HG03108 (cell line): ENCODE results near the gene GALNT2.

Source experiments
- ATAC-seq: cut with Tn5 transposase; IDR thresholded peaks from one replicate; pipeline ENCODE4 v1.9.1; 2021; ENCODE audit warnings: moderate library complexity; ENCODE audit not compliant: unreplicated experiment

GALNT2 gene

DNA sequence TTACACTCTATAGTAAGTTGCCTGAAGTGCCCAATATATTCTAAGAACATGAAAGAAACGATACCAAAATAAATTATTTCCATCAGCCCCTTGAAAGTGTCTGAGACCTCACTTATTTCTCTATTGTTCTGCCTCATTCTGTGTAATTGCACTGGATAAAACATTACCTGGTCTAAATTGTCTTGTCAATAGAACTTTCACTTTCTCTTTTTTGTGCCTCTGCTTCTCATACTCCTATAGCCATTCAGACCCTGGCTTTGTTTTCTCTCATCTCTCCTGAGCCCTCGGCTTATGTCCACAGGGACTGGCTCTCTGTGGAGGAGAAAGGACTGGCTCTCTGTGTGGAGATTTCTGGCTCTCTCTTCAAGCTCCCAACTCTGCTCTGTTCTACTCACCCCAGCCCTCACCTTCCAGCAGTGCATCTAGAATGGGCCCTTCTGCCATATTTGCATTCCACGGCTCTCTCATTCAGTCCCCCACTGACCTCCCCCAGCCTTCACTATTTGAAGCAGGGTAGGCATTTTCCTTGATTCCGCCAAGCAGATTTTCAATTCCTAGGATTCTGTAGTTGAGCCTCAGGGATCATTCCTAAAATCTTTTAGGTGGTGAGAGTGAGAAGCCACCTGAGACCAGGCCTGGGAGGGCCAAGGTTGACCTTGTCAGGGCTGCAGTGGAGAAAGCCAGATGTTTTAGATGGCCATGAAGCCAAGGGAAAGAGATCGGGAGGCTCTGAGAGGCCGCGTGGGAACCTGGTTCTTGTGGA is 15.9 kb upstream of the GALNT2 start:
- no peak for ATAC-seq

DNA sequence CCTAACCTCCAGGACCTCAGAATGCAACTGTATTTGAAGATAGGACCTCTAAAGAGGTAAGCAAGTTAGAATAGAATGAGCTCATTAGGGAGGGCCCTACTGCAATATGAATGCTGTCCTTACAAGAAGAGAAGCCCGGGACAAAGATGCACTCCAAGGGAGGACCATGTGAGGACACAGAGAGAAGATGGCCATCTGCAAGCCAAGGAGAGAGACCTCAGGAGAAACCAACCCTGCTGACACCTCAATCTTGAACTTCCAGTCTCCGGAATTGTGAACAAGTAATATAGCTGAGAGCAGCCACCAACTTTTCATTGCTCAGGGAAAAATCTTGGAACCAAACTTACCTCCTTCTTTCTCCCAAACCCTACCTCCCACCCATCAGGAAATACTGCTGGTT is 15.0 kb upstream of the GALNT2 start:
- ATAC-seq = no peak

DNA sequence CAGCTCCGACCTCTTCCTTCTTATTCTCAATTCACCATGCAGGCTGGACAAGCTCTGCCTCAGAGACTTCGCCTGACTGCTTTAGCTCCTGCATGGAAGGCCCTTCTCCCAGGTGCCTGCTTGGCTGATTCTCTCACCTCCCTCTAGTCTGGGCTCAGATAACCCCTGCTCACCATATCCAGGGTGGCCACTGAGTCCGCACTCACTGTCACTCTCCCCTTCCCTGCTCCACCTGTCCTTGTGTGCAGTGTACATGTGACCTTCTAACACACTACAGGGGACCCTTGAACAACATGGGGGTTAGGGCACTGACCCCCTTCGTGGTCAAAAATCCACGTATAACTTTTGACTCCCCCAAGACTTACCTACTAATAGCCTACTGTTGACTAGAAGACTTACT is 14.4 kb upstream of the GALNT2 start:
- no peak for ATAC-seq

DNA sequence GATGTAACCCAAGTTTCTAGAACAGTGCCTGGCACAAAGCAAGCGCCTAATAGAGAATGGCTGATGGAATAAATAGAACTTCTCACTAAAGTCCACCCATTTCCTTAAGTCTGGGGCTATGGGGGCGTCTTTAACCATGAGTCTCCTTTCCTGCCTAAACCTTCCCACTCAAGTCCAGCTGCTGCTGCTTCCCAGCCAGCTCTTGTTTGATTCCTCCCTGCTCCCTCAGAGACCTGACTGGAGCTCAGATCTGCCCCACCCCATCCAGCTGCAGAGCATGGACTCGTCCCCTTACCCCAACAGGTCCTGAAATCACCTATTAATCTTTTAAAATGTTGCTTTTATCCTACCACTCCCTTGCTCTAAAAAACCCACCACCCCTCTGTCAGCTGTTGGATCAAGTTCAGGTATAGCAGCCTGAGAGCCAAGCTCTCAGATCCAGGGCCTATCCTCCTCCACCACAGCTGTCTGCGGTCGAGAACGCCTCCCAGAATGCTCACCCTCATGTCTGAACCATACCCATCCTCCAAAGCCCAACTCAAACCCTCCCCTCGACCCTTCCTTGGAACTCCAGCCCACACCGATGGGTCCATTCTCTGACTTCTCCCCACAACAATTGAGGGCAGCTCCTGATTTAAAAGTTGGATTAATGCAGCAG is 12.8 kb upstream of the GALNT2 start:
- ATAC-seq = no peak

DNA sequence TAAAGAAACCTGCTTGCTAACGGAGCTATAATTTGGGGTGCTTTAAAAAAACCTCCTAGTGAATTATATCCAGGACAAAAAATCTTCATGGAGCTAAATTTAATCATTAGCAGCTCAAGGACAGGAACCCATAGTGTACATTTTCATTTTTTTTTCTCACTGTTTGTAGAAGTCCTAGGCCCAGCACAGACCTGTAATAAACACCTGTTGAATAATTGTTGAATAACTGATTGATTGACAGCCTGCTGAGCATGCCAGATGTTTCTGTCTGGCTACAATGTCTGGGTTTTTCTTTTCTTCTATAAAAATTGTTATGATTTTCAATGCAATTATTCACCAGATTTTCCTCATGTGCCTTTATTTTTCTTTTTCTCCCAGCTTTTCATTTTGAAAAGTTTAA is 10.9 kb upstream of the GALNT2 start:
- ATAC-seq = no peak

DNA sequence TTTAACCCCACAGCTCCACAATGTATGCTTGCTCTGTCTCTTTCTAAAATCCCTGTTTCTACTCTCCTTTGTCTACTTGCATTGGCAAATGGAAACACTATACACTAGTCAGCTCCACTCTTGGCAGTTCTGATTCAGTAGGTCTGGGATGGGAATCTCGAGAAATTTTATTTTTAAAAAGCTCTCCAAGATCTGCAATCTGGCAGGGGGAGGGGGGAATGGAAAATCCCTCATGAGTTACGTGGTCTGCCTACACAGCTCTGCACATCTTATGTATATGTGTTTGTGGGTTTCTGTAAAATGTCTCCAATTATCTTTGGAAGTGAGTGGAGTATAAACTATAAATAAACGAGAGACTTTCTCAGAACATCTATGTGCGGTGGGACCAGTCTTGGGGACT is 9.9 kb upstream of the GALNT2 start:
- ATAC-seq = no peak

DNA sequence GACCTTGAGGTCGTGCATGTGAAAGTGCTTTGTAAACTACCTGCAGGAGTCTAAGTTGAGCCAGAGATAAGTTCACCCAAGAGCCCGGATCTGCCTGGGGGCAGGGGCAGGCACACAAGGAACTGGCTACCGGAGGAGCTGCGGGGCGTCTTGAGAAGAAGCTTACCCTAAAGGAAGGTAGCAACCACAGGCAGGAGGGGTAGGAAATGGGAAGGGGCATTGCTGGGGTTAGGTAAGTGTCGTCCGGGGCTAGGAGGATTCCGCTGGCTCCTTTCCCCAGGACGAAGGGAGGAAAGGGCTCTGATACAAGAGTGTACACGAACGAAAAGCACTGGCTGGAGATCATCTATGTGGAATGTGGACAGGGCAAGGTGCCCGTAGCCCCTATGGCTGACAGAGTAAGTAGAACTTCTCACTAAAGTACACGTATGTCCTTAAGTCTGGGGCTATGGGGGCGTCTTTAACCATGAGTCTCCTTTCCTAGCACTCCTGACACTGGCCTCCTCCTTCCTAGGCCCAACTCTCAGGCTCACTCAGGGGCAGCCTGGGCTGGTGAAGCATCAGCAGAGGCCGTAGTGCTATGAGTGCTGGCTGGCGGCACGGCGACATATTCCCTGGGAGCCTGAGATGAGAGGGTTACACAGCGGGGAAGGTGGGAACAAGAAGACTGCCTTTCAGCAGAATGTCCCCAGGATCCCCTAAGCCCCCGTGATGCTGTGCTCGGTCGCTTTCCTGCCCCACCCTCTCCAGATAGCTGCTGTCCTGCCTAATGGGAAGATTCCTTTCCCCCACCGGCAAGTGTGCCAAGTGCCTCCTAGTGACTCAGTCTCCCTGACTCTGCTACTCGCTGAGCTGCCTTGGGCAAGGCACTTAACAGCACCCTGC is 9.1 kb upstream of the GALNT2 start:
- no peak for ATAC-seq

DNA sequence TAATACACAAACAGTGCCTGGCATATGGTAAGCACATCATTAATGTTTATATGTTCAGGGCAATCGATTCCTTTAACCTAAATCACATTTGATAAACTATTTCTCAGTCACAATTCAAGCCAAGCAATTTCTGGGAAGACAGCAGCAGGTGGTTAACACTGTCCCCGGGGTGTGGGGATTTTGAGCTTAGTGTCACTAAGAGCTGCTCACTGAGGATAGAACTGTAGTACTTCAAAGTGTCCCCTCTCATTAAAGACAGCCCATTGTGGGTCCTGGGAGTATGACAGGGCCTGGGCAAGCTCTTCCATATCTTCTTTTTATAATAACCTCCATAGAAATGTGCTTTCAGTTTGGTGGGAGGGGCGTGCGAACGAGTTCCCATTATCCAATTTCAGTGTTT is 8.4 kb upstream of the GALNT2 start:
- no peak for ATAC-seq

DNA sequence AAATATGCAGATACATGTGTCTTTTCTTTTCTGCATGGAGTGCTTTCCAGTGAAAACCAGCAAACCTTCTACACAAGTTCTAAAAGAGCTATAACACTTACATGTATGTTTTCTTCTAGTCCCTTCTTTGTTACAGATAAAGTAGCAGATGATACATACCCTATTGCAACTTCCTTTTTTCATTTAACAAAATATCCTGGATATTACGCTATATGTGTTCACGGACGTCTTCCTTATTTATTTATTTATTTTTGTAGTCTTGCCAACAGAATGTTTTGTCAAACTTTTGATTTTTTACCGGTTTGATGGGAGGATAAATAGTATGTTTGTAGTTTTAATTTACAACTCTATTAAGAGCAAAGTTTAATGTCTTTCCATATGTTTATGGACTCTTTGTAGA is 5.2 kb upstream of the GALNT2 start:
- ATAC-seq = no peak

DNA sequence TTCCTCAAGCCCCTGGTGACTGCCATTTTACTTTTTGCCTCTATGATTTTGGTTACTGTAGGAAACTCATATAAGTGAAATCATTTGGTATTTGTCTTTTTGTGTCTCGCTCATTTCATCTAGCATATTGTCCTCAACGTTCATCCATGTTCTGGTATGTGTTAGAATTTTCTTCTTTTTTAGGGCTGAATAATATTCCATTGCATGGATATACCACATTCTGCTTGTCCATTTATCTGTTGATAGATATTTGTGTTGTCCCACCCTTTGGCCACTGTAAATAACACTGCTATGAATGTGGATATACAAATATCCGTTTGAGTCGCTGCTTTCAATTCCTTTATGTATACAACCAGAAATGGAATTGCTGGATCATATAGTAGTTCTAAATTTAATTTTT is 4.5 kb upstream of the GALNT2 start:
- no peak for ATAC-seq

DNA sequence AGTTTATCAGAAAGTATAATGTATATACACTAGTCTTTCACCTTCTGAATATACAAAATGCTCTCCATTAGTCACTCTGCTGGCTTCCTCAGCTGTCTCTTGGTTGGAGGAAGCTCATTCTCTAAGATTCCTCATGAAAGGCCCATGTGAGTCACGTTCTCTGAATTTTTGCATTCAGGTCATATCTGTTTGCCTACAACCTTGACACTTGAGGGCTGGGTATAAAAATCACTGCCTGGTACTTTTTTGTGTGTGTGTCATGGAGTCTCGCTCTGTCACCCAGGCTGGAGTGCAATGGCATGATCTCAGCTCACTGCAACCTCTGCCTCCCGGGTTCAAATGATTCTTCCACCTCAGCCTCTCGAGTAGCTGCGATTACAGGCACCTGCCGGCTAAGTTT is 2.8 kb upstream of the GALNT2 start:
- no peak for ATAC-seq

DNA sequence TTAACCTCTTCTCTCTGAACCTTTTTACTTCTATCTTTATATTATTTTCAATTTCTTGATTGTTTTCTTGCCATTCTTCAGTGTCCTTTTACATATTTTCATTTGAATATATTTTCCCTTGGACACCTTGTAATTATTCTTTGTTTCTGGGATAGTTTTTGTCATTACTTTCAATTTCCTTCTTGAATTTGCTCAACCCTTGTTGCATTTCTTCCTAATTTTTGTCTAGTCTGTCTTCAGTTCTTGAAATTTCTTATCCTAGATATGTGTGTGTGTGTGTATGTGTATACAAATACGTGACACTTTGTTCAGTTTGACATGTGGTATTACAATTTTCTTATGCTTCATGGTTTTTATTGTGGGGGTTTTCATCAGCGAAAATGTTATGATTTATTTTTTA is 1.9 kb upstream of the GALNT2 start:
- no peak for ATAC-seq

DNA sequence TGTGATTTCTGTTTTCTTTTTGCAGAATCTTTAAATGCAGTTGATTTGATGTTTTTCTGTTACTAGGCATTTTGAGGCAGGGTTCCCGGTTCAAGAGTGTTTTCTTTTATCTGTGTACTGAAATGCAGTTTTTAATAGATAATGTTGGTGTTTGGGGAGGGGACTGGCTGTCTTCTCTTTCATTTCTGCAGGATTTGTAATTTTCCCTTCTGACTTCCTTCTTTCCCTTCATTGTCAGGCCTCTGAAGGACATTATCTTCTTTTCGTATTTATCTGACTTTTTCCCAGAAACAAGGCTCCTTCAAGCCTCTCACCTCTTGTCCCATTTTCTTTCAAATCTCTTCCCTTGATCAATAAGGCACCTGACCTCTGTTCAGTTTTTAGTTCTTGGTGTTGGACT is 1.5 kb upstream of the GALNT2 start:
- no peak for ATAC-seq

DNA sequence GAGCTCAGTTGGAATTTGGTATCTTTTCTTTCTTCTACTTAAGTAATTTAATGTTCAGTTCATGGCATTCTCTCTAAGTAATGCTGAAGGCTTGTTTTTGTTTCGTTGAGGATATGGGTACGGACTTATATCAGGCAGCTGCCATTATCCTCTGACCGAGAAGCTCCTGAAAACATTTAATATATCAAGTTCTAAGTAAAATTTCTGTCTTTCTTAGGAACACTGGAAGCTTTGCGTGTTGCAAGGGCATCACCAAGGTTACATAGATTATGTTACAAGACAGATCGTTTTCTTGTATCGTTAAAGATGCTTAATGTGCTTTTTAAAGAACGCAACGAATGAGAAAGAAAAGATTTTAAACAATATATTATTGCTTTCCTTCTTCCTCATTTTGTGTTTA is 1.0 kb upstream of the GALNT2 start:
- no peak for ATAC-seq

DNA sequence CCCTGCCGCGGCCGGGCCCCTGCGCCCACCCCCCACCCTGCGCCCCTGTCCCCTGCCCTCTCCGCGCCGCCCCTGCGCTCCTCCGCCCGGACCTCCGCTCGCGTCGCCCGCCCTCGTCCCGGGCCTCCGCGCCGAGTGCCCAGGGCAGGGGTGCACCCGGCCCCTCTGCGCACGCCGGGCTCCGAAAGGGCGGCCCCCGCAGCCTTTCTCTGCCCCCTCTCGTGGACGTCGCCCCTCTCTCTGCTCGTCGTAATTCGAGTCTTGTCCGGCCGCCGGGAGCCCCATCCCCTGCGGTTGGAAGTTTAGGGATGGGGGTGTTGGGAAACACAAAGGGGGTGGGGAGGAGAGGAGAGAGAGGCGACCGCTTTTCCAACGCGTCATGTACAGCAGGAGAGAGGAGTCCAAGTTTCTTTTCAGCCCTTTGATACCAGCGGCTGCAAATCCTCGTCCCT is 407 bp downstream of the GALNT2 start:
- peak; percentile 14 for ATAC-seq

DNA sequence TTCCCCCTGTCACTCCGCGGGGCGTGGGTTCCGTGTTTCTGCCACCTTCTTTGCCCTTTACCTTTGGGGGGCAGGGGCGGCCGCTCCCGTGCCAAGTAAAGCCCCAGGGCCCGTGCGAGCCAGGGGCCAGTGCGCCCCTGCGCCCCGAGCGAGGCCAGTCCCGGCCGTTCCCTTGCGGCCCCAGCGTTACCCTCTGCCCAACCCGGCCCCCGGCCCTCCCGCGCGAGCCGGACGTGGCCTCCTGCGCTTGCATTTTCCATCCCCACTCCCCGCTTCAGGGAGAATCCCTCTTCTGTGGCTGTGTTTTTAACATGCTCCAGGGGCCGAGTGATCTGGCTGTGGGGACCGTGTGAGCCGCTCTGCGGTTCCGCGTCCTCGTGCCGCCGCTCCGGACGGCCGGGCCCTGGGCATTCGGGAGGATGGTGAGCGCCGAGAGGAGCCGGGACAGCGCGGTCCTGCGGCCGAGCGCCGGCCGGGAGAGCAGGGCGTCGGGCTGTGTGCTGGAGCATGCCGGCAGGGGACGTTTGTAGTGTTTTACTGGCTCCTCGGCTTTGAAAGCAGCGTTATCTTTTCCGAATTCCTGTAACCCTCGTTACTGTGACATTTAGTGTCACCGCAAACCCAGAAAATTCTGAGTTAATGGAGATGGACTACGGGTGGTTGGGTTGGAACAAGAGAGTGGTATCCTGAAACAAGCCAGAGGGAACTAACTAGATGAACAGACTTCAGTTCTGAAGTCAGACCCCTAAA is 1.0 kb downstream of the GALNT2 start:
- no peak for ATAC-seq

DNA sequence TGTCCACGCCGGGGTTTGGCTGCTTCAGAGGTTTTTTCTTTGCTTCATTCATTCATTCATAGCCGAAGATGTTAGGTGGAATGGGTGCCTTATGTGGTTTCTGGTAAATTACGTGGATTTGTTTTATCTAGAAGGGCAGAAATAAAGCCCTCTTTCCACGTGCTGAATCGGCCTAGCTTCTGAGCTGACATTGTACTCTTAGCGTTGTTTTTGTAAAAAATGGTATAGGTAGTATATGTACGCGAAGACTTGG is 1.5 kb downstream of the GALNT2 start:
- ATAC-seq = no peak

DNA sequence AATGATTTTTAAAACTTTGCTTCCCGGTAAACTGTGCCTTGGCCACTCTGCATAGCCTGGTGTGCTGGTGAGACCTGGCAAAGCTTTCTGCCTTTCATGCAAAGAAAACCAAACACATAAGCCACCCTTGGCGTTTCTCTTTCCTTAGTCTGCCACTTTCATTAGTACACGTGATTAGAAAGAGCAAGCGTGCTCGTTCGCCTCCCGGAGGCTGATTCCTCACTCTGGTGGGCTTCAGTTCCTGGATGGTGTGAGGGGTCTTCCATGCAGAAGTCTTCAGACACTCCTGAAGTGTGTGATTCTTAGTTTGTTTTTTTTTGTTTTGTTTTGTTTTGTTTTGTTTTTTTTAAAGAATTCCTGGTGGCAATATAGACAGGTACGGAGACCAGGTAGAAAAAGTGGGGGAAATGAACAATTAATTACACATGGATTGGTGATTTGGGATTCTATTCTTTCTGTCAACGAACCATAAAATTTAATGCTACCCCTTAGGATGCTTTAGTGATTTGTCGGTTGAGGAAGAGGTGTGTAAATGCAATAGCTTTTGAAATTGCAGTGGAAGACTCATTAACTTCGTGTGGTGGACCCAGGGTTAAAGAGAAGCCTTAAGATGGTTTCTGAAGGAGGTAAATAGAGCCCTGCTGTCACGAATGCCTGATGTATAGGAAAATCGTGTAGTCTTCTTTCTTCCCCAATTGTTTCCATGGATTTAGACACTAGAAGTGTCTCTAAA is 2.1 kb downstream of the GALNT2 start:
- ATAC-seq = no peak

DNA sequence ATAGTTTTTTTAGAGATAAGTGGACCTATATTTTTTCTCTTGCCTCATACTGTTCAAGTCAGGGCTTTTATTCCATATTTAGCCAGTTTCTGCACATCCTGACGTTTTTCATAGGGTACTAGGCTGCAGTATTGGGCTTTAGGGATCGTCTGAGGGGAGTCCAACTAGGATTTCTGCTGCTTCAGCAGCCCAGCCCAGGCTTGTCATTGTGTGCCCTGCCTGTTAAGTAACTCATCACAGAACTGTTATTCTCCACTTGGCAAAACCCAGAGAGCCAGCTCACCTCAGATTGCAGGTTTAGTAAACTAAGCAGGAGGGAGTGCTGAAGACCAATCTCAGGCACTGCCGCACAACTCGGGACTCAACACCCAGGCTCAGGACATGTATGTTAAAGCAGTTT is 2.8 kb downstream of the GALNT2 start:
- no peak for ATAC-seq

DNA sequence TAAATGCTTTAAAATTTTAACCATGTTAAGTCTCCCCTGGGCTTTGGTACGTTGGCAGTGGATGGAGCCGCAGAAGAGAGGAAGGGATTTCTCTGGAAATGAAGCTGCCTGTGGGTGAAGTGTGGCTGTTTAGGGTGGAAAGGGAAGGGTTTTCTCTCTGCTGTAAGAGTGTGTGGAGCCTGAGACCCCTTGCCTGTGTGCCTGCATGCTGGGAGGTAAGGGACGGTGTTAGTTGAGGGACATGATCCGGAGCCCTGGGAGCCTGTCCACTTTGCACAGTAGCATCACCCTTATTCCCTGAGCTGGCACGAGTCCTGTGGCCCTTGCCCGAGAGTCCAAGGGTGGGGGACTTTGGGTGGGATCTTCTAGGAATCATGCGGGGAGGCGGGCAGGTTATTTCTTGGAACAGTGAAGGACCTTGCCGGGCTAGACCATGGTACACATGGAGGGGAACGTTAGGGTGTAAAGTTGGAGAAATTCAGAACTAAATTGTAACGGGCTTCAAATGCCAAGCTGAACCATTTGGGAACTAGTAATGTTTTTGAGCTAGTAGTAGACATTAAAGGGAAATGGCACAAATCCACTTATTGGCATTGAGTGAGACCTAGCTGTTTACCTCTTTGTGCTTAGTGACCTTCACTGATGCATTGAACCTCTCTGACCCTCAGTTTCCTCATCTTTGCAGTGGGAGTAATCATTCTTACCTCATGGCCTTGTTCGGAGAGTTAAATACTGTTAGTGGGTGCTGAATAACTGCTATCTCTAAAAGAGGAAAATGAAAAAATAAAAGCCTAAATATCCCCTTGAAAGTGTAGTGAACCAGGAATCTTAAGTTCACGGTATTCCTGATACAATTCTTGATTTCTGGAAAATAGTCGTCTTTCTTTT is 3.5 kb downstream of the GALNT2 start:
- ATAC-seq = no peak
